GM21526 (cell line): ENCODE results near the gene PLPPR1.

Source experiments
- ATAC-seq: cut with Tn5 transposase; IDR thresholded peaks from one replicate; pipeline ENCODE4 v1.9.1; 2021; ENCODE audit warnings: moderate library complexity; ENCODE audit not compliant: unreplicated experiment, low FRiP score

PLPPR1 gene

DNA sequence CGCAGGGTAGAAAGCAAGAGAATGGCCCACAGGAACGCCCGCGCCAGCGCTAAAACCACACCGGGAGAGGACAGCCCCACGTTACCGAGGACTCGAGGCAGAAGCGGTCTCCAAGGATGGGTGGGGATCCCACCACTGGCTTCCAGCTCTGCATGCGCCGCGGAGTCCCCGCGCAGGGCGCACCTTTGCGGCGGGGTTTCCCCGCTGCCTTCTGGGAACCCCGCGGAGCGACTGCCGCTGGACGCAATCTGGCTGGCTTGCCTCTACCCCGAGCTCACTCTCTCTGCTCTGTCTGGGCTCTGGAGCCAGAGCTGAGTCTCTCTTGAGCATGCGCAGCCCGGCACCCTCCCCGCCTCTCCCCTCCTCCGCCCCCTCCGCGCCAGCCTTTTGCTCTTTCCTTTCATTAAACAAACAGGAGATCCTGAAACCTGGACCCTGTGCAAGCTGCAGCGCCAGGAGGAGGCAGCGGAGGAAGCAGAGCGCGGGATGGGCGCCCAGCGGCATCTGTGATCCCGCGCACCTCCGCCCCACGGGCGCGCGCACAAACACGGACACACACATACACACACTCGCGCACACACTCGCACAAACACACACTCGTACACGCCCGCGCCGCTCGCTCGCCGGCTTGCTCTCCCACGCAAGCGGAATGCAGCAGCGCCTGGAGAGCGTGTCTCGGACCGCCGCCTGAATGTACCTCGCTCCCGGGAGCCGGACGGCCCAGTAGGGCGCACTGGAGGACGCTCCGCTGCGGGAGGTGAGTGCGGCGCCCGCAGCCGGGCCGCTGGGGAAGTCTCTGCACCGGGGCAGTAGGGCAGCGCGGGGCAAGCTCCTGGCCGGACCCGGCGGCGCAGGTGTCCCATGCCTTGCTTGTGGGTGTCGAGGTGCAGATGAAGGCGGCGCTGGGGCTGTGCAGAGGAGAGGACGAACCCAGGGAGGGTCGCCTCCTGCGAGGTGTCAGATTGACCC lies at the start of gene PLPPR1:
TSS of gene PLPPR1 (plus strand) at position 382 of the 969 bp plus-strand sequence.
- no peak for ATAC-seq

DNA sequence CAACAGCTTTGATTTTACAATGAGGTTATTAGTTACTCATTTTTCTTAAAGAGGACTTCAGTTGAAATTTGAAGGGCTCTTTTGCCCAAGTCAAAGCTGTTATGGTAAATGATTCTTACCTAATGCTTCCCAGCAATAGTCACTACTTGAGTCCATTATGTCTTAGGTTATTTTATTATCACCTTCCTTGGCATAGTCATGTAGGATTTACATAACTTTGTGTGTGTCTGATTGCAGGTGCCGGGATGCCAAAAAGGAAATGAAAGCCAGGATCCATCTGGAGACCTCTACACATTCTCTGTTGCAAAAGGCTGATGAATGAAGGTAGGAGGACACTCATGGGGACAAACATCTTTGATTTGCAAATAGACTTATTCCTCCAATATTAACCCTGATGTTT lies 38.8 kb upstream of the PLPPR1 start:
- ATAC-seq: no peak

- ATAC-seq: no peak
Observed at GRCh38 chr9:100990605-100991381, 37.7 kb upstream of the PLPPR1 start.

- ATAC-seq: no peak
Observed at GRCh38 chr9:100992632-100993031, 35.9 kb upstream of the PLPPR1 start.

- no peak for ATAC-seq
Observed at GRCh38 chr9:100999906-101000544, 28.5 kb upstream of the PLPPR1 start.

DNA sequence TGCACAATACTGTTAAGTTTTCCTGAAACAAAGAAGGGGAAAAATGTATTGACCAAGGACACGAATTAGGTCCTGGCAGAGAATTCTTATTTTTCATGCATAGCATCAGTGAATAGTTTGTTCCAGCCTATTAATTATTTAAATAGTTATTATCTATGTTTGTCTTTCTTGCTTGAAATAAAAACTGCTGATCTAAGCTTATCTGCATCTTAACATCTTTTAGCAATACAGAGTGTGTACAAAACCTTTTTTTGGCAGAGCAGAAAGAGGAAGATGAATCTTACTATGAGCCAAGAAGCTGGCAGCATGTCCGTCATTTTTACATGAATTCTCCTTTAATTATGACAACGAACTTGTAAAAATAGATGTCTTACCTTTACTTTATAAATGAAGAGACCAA lies 23.3 kb upstream of the PLPPR1 start:
- no peak for ATAC-seq

DNA sequence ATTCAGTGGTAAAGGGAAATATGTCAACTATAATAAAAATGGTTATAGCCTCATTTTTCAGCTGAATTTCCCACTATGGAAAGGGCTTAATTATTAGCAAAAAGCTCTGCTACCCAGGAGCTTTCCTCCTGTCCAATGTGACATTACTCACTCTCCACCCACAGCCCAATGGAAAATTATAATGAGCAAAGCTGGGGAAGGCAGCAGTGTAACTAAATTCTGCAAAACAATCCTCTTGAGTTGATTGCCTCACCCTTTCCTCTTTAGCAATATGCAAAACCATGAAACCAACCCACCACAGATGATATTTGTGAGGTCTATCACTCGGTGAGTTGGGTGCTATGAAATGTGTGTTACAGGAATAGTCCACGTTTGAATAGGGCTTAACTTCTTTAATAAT lies 14.0 kb upstream of the PLPPR1 start:
- no peak for ATAC-seq

DNA sequence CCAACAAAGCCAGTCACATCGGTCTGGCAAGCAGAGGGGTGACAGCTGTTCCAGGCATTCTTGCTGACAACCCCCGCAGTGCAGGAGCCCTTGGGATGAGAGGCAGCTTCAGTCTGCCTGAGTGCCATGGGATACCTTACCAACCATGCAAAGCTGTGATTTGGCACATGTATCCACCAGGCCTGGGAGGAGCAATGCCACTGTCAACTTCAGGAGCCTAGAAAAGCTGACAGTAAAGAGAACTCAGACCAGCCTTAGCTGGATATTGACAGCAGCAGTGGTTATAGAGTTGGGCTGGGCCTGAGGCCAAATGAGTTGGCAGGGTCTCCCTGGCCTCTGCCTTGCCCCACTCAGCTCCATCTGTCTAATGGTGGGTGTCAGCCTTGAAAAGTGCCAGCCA lies 10.1 kb upstream of the PLPPR1 start:
- no peak for ATAC-seq

- no peak for ATAC-seq
Observed at GRCh38 chr9:101022704-101023103, 5.8 kb upstream of the PLPPR1 start.

DNA sequence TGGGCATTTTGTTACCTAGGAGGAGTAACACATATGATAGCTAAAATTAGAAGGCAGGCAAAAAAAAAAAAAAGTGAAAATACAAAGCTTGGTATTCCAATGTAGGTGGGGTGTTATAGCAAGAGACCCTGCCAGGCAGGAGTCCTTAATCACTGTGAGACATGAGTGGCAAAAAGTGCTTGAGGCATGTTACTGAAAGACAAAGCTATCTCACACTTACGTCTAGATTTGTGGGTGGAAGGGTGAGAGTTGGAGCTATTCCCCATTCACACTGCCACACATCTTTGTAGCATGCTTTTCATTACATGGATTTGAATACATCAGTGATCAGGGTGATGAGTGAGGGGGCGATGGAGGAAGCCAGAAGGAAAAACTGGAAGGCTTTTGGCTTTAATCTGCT lies 2.6 kb upstream of the PLPPR1 start:
- no peak for ATAC-seq

DNA sequence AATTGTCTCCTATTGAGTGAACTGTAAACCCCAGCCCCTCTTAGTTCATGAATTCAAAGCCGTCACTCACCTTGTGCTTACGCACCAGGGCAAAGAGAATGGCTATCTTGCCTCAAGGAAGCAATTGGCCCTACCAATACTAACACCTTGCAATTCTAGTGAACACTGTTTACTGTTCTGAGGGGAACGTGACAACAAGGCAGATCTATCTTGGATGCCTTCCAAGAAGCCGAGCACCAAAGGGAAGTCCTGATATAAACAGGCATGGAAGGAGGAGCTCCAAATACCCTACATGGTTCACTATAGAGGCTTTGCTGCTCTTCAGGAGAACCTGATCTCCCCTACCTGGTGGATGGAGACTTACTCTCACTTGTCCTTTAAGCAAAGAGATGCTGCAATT lies 1.7 kb upstream of the PLPPR1 start:
- ATAC-seq: no peak

GRCh38 chr9:101027236-101027635 lies 1.3 kb upstream of the PLPPR1 start:
- no peak for ATAC-seq

GRCh38 chr9:101027733-101028345 lies 688 bp upstream of the PLPPR1 start:
- ATAC-seq: no peak

GRCh38 chr9:101029315-101030085 lies 973 bp downstream of the PLPPR1 start:
- ATAC-seq: no peak

GRCh38 chr9:101030086-101030391 lies 1.5 kb downstream of the PLPPR1 start:
- ATAC-seq: no peak

DNA sequence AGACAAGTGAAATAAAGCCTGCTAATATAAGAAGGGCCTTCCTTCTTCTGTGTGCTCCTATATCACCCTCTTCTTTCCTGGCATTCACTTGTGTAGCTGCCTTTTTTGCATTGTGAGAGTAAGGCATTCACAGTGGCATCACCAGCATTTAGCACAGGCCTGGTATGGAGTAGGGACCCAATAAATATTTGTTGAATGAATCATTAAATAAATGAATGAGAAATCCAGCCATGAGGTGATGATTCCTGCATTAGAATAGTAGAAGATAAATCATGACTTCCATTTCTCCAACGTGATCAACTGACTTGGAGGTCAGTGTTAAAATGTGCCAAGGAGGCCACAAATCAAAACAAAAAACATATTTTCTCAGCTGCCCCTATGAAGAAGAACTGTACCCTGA lies 3.9 kb downstream of the PLPPR1 start:
- no peak for ATAC-seq

GRCh38 chr9:101034222-101034621 lies 5.7 kb downstream of the PLPPR1 start:
- ATAC-seq: no peak

- ATAC-seq: no peak
Observed at GRCh38 chr9:101035098-101035497, 6.6 kb downstream of the PLPPR1 start.

DNA sequence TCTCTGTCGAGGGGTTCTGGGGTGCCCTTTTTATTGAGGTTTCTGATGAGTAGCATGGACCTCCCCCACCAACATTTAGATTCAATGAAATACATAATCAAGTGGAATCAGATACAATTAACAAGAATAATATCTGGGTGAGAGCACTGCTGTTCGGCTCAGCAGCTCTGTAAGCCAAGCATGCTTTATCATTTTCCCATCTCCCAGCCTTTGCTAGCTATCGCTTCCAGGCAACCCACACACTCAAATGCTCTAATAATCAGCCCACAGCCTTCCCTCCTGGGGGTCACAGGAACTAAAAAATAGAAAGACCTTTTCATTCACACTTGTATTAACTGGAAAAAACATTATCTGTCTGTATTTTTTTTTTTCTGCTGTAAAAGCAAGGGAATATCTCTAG lies 8.9 kb downstream of the PLPPR1 start:
- no peak for ATAC-seq

GRCh38 chr9:101038488-101038887 lies 10.0 kb downstream of the PLPPR1 start:
- no peak for ATAC-seq
